Neural progenitor cell (in vitro differentiated cells): ENCODE measurements around the gene LRP5. TPM values are rescaled to one million over a fixed set of nuclear protein-coding genes. Genes with fewer than 3 reads are reported as not detected.
A peak's percentile ranks its signal among the peaks of the same experiment; 100 is the strongest.
"Not testable (repeated sequence)": the region's sequence is repeated elsewhere in the genome, so short reads cannot be mapped to it uniquely, and the experiment has no call there.

ENCODE experiments used
- DNase-seq: peaks from one replicate; pipeline ENCODE4 v3.0.0-alpha.2; 2016; ENCODE audit warnings: low spot score
- H2AFZ ChIP-seq: fragments of 200-600 bp; sonication (generic); replicated peaks from 2 replicates; pipeline ENCODE4 v1.6.1; 2016; ENCODE audit warnings: antibody characterized with exemption
- H3F3A ChIP-seq: fragments of 200-600 bp; sonication (generic); 2 replicates; pipeline ENCODE4 v1.6.1; 2016; ENCODE audit warnings: antibody characterized with exemption, low read depth
- H3K27ac ChIP-seq: fragments of 200-600 bp; sonication (generic); 2 replicates; pipeline ENCODE4 v1.5.1; 2016; ENCODE audit warnings: mild to moderate bottlenecking
- H3K27me3 ChIP-seq: fragments of 200-600 bp; sonication (generic); 2 replicates; pipeline ENCODE4 v1.6.1; 2016; ENCODE audit warnings: mild to moderate bottlenecking, moderate library complexity
- H3K36me3 ChIP-seq: fragments of 200-600 bp; sonication (generic); 2 replicates; pipeline ENCODE4 v1.5.1; 2016
- H3K4me1 ChIP-seq: fragments of 200-600 bp; sonication (generic); 2 replicates; pipeline ENCODE4 v1.6.1; 2016; ENCODE audit warnings: mixed run types
- H3K4me2 ChIP-seq: fragments of 200-600 bp; sonication (generic); 2 replicates; pipeline ENCODE4 v1.6.1; 2016
- H3K4me3 ChIP-seq: fragments of 200-600 bp; sonication (generic); 2 replicates; pipeline ENCODE4 v1.5.1; 2016
- H3K79me2 ChIP-seq: fragments of 200-600 bp; sonication (generic); 2 replicates; pipeline ENCODE4 v1.6.1; 2016; ENCODE audit warnings: low read depth
- H3K9ac ChIP-seq: fragments of 200-600 bp; sonication (generic); 2 replicates; pipeline ENCODE4 v1.6.1; 2016
- H3K9me3 ChIP-seq: fragments of 200-600 bp; sonication (generic); 2 replicates; pipeline ENCODE4 v1.5.1; 2016; ENCODE audit warnings: low read depth
- H4K20me1 ChIP-seq: fragments of 200-600 bp; sonication (generic); 2 replicates; pipeline ENCODE4 v1.6.1; 2016; ENCODE audit warnings: low read depth
- H3K27ac Mint-ChIP-seq: 3 replicates; pipeline ENCODE4 v1.8.0; 2021; ENCODE audit warnings: mixed read lengths
- H3K27me3 Mint-ChIP-seq: 2 replicates; pipeline ENCODE4 v1.8.0; 2022; ENCODE audit warnings: low read depth, mild to moderate bottlenecking, inconsistent platforms, moderate library complexity, mixed read lengths; ENCODE audit not compliant: insufficient read depth
- H3K36me3 Mint-ChIP-seq: 3 replicates; pipeline ENCODE4 v1.8.0; 2021; ENCODE audit warnings: mixed read lengths
- H3K4me1 Mint-ChIP-seq: 3 replicates; pipeline ENCODE4 v1.8.0; 2021; ENCODE audit warnings: mixed read lengths
- H3K4me3 Mint-ChIP-seq: 3 replicates; pipeline ENCODE4 v1.8.0; 2021; ENCODE audit warnings: mild to moderate bottlenecking, moderate library complexity, mixed read lengths
- H3K9me3 Mint-ChIP-seq: 3 replicates; pipeline ENCODE4 v1.8.0; 2020; ENCODE audit warnings: mixed read lengths
- EZH2 ChIP-seq: fragments of 200-600 bp; sonication (generic); IDR thresholded peaks from 2 replicates; pipeline ENCODE4 v1.6.1; 2017; ENCODE audit warnings: antibody characterized with exemption, mild to moderate bottlenecking, moderate library complexity
- EZH2phosphoT487 ChIP-seq: fragments of 200-600 bp; sonication (generic); IDR thresholded peaks from 2 replicates; pipeline ENCODE4 v1.6.1; 2017; ENCODE audit warnings: antibody characterized with exemption
- total RNA-seq: library from RNA; depleted of rRNA; stranded (reverse); fragments of >200 nt; gene quantifications from 2 replicates; pipeline ENCODE4 v1.2.3, GENCODE V29; 2015; ENCODE audit warnings: low replicate concordance
- TF ChIP-seq, protein P1 (sequence below): fragments of 200-600 bp; sonication (generic); IDR thresholded peaks from 2 replicates; pipeline ENCODE4 v1.5.1; 2017; ENCODE audit warnings: antibody characterized with exemption, mild to moderate bottlenecking

Gene LRP5
- total RNA-seq, 1 donor from 2014 or later = 7.3 TPM

DNA sequence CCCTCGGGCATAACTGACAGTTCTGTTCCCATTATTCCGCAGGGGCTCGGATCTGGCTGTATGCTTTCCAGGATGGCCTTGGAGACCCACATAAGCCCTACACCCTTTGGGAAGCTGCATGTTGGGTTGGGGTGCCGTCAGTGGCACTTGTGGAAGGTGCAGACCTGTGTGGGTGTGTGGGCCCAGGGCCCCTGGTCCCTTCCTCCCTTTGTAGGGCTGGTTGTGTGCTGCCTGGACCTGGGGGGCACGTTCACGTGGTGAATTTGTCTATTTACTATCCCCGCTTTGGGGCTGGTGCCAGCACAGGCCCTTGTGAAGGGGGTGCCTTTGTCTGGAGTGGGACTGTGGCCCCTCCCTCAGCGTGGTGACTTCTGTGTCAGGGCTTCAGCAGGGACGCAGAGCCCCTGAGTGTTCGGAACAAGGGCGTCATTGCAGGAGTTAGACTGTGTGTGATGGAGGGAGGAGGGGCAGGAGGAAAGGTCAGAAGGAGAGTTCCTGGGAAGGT, 133.2 kb downstream of the LRP5 start:
- Mint-ChIP-seq H3K27ac (no peak overlapping the region), H3K4me1 (peaks cover 12% of the 10 kb centered on the region), H3K36me3 (peaks cover 17% of the 10 kb centered on the region), H3K27me3 (no peaks in the 10 kb centered on the region), H3K9me3 (no peaks in the 10 kb centered on the region), H3K4me3 (no peak overlapping the region)
- DNase-seq = no peak
- Histone ChIP-seq H3K4me1 (peaks cover 11% of the 10 kb centered on the region), H3K27ac (no peak overlapping the region), H2AFZ (no peak overlapping the region), H3K4me3 (no peak overlapping the region), H4K20me1 (no peaks in the 10 kb centered on the region), H3K4me2 (no peak overlapping the region), H3F3A (peaks cover 11% of the 10 kb centered on the region), H3K36me3 (no peaks in the 10 kb centered on the region), H3K9me3 (no peaks in the 10 kb centered on the region), H3K27me3 (no peaks in the 10 kb centered on the region), H3K79me2 (no peaks in the 10 kb centered on the region), H3K9ac (no peak overlapping the region)
- no peak for TF ChIP-seq EZH2phosphoT487
- TF ChIP-seq, protein P1, sequence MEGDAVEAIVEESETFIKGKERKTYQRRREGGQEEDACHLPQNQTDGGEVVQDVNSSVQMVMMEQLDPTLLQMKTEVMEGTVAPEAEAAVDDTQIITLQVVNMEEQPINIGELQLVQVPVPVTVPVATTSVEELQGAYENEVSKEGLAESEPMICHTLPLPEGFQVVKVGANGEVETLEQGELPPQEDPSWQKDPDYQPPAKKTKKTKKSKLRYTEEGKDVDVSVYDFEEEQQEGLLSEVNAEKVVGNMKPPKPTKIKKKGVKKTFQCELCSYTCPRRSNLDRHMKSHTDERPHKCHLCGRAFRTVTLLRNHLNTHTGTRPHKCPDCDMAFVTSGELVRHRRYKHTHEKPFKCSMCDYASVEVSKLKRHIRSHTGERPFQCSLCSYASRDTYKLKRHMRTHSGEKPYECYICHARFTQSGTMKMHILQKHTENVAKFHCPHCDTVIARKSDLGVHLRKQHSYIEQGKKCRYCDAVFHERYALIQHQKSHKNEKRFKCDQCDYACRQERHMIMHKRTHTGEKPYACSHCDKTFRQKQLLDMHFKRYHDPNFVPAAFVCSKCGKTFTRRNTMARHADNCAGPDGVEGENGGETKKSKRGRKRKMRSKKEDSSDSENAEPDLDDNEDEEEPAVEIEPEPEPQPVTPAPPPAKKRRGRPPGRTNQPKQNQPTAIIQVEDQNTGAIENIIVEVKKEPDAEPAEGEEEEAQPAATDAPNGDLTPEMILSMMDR = no peak
- TF ChIP-seq EZH2 = no peak

DNA sequence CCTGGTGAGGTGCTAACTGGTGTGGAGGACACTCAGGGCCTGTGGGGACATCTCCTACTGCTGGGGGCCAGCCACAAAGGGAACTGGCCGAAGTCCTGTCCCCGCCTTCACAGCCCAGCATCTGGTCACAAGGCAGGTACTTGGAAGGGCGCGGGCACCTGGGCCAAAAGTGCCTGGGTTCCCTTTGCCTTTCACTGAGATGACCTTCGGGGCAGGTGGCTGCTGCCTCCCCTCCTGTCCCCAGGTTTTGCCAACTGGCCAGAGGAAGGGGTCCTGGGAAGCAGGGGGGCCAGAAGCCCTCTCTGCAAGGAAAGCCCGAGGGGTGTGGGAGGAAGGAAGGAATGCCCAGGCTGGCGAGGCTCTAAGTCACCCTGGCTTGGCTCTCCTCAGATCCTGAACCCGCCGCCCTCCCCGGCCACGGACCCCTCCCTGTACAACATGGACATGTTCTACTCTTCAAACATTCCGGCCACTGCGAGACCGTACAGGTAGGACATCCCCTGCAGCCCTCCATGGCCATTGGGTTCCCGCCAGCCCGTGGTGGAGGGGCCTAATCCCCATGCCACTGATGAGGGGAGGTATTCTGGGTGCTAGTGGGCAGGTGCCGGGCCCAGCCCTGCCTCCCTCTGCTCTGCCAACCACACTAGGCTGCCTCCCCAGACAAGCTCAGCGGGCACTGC, 133.8 kb downstream of the LRP5 start:
- no peak overlapping the region for H3K27ac ChIP-seq
- H3K4me3 Mint-ChIP-seq = no peak overlapping the region
- no peaks in the 10 kb centered on the region for H3K27me3 ChIP-seq
- peaks cover 7% of the 10 kb centered on the region for H3F3A ChIP-seq
- peaks cover 17% of the 10 kb centered on the region for H3K36me3 Mint-ChIP-seq
- H3K36me3 ChIP-seq = no peaks in the 10 kb centered on the region
- no peaks in the 10 kb centered on the region for H4K20me1 ChIP-seq
- no peak overlapping the region for H3K9ac ChIP-seq
- H3K27me3 Mint-ChIP-seq = no peaks in the 10 kb centered on the region
- no peaks in the 10 kb centered on the region for H3K9me3 ChIP-seq
- no peaks in the 10 kb centered on the region for H3K79me2 ChIP-seq
- TF ChIP-seq EZH2phosphoT487 (no peak), EZH2 (no peak)
- TF ChIP-seq, protein P1 = no peak
- H2AFZ ChIP-seq = no peak overlapping the region
- H3K4me1 Mint-ChIP-seq = peaks cover 11% of the 10 kb centered on the region
- H3K9me3 Mint-ChIP-seq = no peaks in the 10 kb centered on the region
- H3K4me1 ChIP-seq = peaks cover 9% of the 10 kb centered on the region
- no peak overlapping the region for H3K4me3 ChIP-seq
- H3K27ac Mint-ChIP-seq = no peak overlapping the region
- no peak overlapping the region for H3K4me2 ChIP-seq
- DNase-seq = no peak

DNA sequence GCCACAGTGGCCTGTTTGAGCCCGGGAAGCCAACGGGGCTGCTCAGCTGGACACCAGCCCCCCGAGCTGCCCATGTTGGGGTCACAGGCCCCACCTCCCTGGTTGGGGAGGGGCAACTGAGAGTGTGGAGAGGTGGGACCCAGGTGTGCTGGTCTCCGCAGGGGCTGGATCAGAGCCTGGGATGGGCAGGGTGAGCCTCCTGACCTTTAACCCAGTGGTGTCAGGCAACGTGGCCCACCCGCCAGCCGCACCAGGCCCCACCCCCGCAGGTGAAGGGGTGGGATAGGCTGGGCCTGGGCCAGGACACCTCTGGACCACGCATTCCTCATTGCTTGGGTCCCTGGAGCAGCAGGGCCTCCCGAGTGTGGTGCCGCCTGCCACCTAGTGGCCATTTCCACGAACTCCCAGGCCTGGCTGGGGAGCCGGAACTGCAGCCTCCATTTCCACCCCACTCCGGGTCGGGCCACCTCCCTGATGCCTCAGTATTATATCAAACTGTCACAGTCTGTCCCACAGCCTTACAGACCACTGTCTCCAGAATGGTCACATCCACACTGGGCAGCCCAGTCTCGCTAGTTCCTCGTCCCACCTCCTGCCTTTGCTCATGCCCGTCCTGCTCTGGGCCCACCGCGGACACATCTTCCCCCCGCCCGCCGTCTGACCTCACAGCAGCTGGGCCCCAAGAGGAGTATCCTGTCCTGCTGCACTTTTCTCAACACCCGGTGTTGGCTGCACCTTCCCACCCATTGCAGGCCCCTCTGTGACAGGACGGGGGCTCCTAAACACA, 134.8 kb downstream of the LRP5 start:
- no peaks in the 10 kb centered on the region for H3K27me3 ChIP-seq
- H3K4me3 ChIP-seq = no peak overlapping the region
- no peaks in the 10 kb centered on the region for H3K79me2 ChIP-seq
- TF ChIP-seq EZH2phosphoT487 = no peak
- TF ChIP-seq, protein P1 = peak; percentile 87
- TF ChIP-seq EZH2 = no peak
- no peak overlapping the region for H3K9ac ChIP-seq
- Mint-ChIP-seq H3K9me3 (no peaks in the 10 kb centered on the region), H3K4me1 (peaks cover 3% of the 10 kb centered on the region), H3K4me3 (no peak overlapping the region), H3K36me3 (peaks cover 17% of the 10 kb centered on the region), H3K27ac (no peak overlapping the region), H3K27me3 (no peaks in the 10 kb centered on the region)
- no peaks in the 10 kb centered on the region for H3K36me3 ChIP-seq
- H3K4me1 ChIP-seq = no peaks in the 10 kb centered on the region
- no peaks in the 10 kb centered on the region for H3K9me3 ChIP-seq
- peak; percentile 87 for DNase-seq
- no peaks in the 10 kb centered on the region for H3F3A ChIP-seq
- no peak overlapping the region for H3K4me2 ChIP-seq
- no peaks in the 10 kb centered on the region for H4K20me1 ChIP-seq
- H3K27ac ChIP-seq = no peak overlapping the region
- no peak overlapping the region for H2AFZ ChIP-seq

DNA sequence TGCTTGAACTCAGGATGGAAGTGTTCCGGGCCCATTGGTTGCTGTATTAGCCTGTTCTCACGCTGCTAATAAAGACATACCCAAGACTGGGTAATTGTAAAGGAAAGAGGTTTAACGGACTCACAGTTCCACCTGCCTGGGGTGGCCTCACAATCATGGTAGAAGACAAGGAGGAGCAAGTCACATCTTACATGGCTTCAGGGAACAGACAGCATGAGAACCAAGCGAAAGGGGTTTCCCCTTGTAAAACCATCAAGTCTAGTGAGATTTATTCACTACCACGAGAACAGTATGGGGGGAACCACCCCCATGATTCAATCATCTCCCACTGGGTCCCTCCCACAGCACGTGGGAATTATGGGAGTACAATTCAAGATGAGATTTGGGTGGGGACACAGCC, 135.5 kb downstream of the LRP5 start:
- DNase-seq, H3K36me3 ChIP-seq, H3K9me3 Mint-ChIP-seq, H3K27ac ChIP-seq, H3F3A ChIP-seq, H2AFZ ChIP-seq, H3K9ac ChIP-seq, H3K4me1 Mint-ChIP-seq, H3K4me3 ChIP-seq, H3K27me3 Mint-ChIP-seq, H3K4me2 ChIP-seq, H3K4me1 ChIP-seq, H3K27me3 ChIP-seq, H4K20me1 ChIP-seq, H3K79me2 ChIP-seq, H3K4me3 Mint-ChIP-seq, H3K27ac Mint-ChIP-seq, H3K9me3 ChIP-seq: not testable (repeated sequence)
- peaks cover 13% of the 10 kb centered on the region for H3K36me3 Mint-ChIP-seq
